K562 (cell line): ENCODE measurements around the gene NRGN. TPM values are rescaled to one million over a fixed set of nuclear protein-coding genes. Genes with fewer than 3 reads are reported as not detected.

ENCODE experiments used
- ATF6 ChIP-seq: sonication (generic); formaldehyde crosslinking; IDR thresholded peaks from 2 replicates; pipeline ENCODE4 v1.4.0; 2020; ENCODE audit warnings: mild to moderate bottlenecking, missing genetic modification reagents
- CTBP1 ChIP-seq: fragments of 450-650 bp; IDR thresholded peaks from 2 replicates; pipeline ENCODE4 v1.6.1; 2016; ENCODE audit warnings: borderline replicate concordance
- CTCF ChIP-seq, 3 experiments: IDR thresholded peaks in 2 of 3; conservative IDR thresholded peaks in 1 of 3; 2 replicates each; pipeline ENCODE4 v1.5.1; 2011 to 2012; ENCODE audit warnings: low read length in 3 of 3, mild to moderate bottlenecking in 3 of 3, control low read depth in 2 of 3, improper control_type of control experiment in 1 of 3, inconsistent platforms in 1 of 3, low read depth in 1 of 3, mixed read lengths in 1 of 3, moderate library complexity in 1 of 3; ENCODE audit not compliant: insufficient read depth in 2 of 3
- E2F8 ChIP-seq: fragments of 450-650 bp; IDR thresholded peaks from 2 replicates; pipeline ENCODE4 v1.7.1; 2018; ENCODE audit warnings: mild to moderate bottlenecking, low read depth; ENCODE audit not compliant: partially characterized antibody
- HDAC2 ChIP-seq: fragments of 450-650 bp; IDR thresholded peaks from 2 replicates; pipeline ENCODE4 v1.6.1; 2016; ENCODE audit warnings: mild to moderate bottlenecking
- HDAC6 ChIP-seq: IDR thresholded peaks from 2 replicates; pipeline ENCODE4 v1.6.1; 2012; ENCODE audit warnings: low read depth, mild to moderate bottlenecking, control low read depth, inconsistent platforms, low read length, moderate library complexity
- KHSRP ChIP-seq: fragments of 450-650 bp; IDR thresholded peaks from 2 replicates; pipeline ENCODE4 v1.6.1; 2017
- LCOR ChIP-seq: sonication (generic); formaldehyde crosslinking; IDR thresholded peaks from 2 replicates; pipeline ENCODE4 v1.8.0; 2022; ENCODE audit warnings: mild to moderate bottlenecking, missing genetic modification reagents
- NCOA4 ChIP-seq: fragments of 450-650 bp; IDR thresholded peaks from 2 replicates; pipeline ENCODE4 v1.6.1; 2018; ENCODE audit warnings: mild to moderate bottlenecking; ENCODE audit not compliant: partially characterized antibody
- NRF1 ChIP-seq, 2 experiments: fragments of 450-650 bp; IDR thresholded peaks in 1 of 2; conservative IDR thresholded peaks in 1 of 2; 2 replicates each; pipeline ENCODE4 v1.6.1; 2014; ENCODE audit warnings: mild to moderate bottlenecking in 2 of 2
- RB1 ChIP-seq: fragments of 450-650 bp; IDR thresholded peaks from 2 replicates; pipeline ENCODE4 v1.6.1; 2017; ENCODE audit warnings: low read depth, mild to moderate bottlenecking
- RREB1 ChIP-seq: fragments of 250-450 bp; sonication (Bioruptor Pico); IDR thresholded peaks from 2 replicates; pipeline ENCODE4 v1.4.0; 2020
- ZNF347 ChIP-seq: fragments of 450-650 bp; formaldehyde crosslinking; IDR thresholded peaks from 2 replicates; pipeline ENCODE4 v1.4.0; 2020; ENCODE audit warnings: low read depth, mild to moderate bottlenecking, moderate library complexity
- ZNF696 ChIP-seq: fragments of 250-450 bp; sonication (Bioruptor Pico); conservative IDR thresholded peaks from 2 replicates; pipeline ENCODE4 v1.4.0; 2020; ENCODE audit warnings: mild to moderate bottlenecking, moderate library complexity
- polyA plus RNA-seq, 8 experiments: library from polyadenylated mRNA; depleted of rRNA in 4 of 8; stranded (reverse) in 5 of 8; unstranded in 3 of 8; fragments of >200 nt; fragmentation: Nextera tagmentation in 2 of 8; fragmentation: Illumina TruSeq in 1 of 8; extraction: Ambion mirVana in 2 of 8; extraction: Trizol in 1 of 8; gene quantifications; 2 replicates each; pipeline versions ENCODE4 v1.2.1 to v1.2.3, GENCODE V29; 2011 to 2014; ENCODE audit warnings: inconsistent platforms in 1 of 8, missing spikeins in 1 of 8
- total RNA-seq, 7 experiments: library from RNA; depleted of rRNA in 6 of 7; stranded (reverse); fragments of >200 nt in 6 of 7; fragmentation: Illumina TruSeq in 2 of 7; extraction: Trizol in 2 of 7; gene quantifications; 2 replicates each; pipeline versions ENCODE4 v1.2.1 to v1.2.3, GENCODE V29; 2011 to 2021; ENCODE audit warnings: low replicate concordance in 1 of 7

NRGN gene
- total and polyA plus RNA-seq, 9 of the 15 experiments (the other 6 are each of a cell fraction or from before 2014, with no cell fraction given): 0.29 to 7.8 (median 3.5) TPM; not detected in 2

GRCh38 chr11:124762105-124762623 lies 22.4 kb downstream of the NRGN start, which contains the start of gene ESAM (continued):
- TF ChIP-seq ZNF696 (CRISPR knock-in tag) (no peak), LCOR (CRISPR knock-in tag) (no peak), HDAC2 (no peak), CTBP1 (no peak; the same call in 1 of the 2 replicates), HDAC6 (no peak), RREB1 (no peak), ZNF347 (CRISPR knock-in tag) (no peak), RB1 (0 out of 2 replicates have a peak, but pooled peaks have one; percentile 31), KHSRP (no peak), NCOA4 (no peak), NRF1 (conservative IDR thresholded peaks at IDR 0.05 in 1 of 2, IDR thresholded peaks at IDR 0.05 in 1 of 2) (peak; percentile 85 to 87), CTCF (IDR thresholded peaks at IDR 0.05 in 2 of 3, conservative IDR thresholded peaks at IDR 0.05 in 1 of 3; ENCODE audit: insufficient read depth in 2 of 3, low read depth in 1 of 3, low read length in 3 of 3) (peak in 2 of 3 experiments; percentile 16 to 21; a peak in 2 of 6 replicates), ATF6 (CRISPR knock-in tag) (no peak), E2F8 (no peak)
